Aorta (tissue), 5 donors: Measurements from ENCODE around the gene RBM19. TPM values are rescaled to one million over a fixed set of nuclear protein-coding genes. Genes with fewer than 3 reads are reported as not detected.
"Not testable (repeated sequence)": the region's sequence is repeated elsewhere in the genome, so short reads cannot be mapped to it uniquely, and the experiment has no call there.

ENCODE experiments used
- ATAC-seq: fragments of 200-7000 bp; cut with Tn5 transposase; one replicate; pipeline ENCODE4 v1.9.1; 2022; ENCODE audit warnings: moderate library complexity; ENCODE audit not compliant: low FRiP score
- DNase-seq, 2 donors: peaks; one replicate each; pipeline ENCODE4 v3.0.0-alpha.2; 2020
- H3K27ac ChIP-seq, 2 donors: one replicate each; pipeline ENCODE4 v1.5.1; 2013; ENCODE audit warnings: low read length in 2 of 2, mild to moderate bottlenecking in 2 of 2, moderate library complexity in 2 of 2, control low read depth in 1 of 2, inconsistent platforms in 1 of 2, low read depth in 1 of 2
- H3K27me3 ChIP-seq, 2 donors: one replicate each; pipeline ENCODE4 v1.6.1; 2013; ENCODE audit warnings: control low read depth in 1 of 2, low read length in 1 of 2, mild to moderate bottlenecking in 1 of 2, moderate library complexity in 1 of 2; ENCODE audit not compliant: insufficient read depth in 2 of 2, control insufficient read depth in 1 of 2
- H3K36me3 ChIP-seq, 2 donors: one replicate each; pipeline ENCODE4 v1.6.1; 2013; ENCODE audit warnings: control low read depth in 1 of 2, low read length in 1 of 2, mild to moderate bottlenecking in 1 of 2; ENCODE audit not compliant: insufficient read depth in 2 of 2, control insufficient read depth in 1 of 2
- H3K4me1 ChIP-seq, 2 donors: one replicate each; pipeline ENCODE4 v1.6.1; 2013; ENCODE audit warnings: low read length in 2 of 2, control low read depth in 1 of 2, mild to moderate bottlenecking in 1 of 2, moderate library complexity in 1 of 2; ENCODE audit not compliant: insufficient read depth in 2 of 2, control insufficient read depth in 1 of 2
- H3K4me3 ChIP-seq, 2 donors: one replicate each; pipeline ENCODE4 v1.5.1; 2013; ENCODE audit warnings: low read length in 2 of 2, control low read depth in 1 of 2, mild to moderate bottlenecking in 1 of 2
- H3K9me3 ChIP-seq: one replicate; pipeline ENCODE4 v1.6.1; 2013; ENCODE audit warnings: mild to moderate bottlenecking, low read length; ENCODE audit not compliant: control insufficient read depth
- WGBS, 2 donors: extraction: QIAGEN DNeasy Blood & Tissue Kit; methylation state at CpG; one replicate each; pipeline ENCODE4 v1.1.7; 2013; 5-methylcytosine and 5-hydroxymethylcytosine counted together
- intact Hi-C, 2 donors: fragments of 100-400 bp; cut with DNase I; formaldehyde crosslinking; loops; one replicate each; pipeline versions ENCODE4 v1.14.2 to v1.15.0; 2022
- polyA plus RNA-seq, 2 donors: library from polyadenylated mRNA; stranded (reverse); fragments of 200-250 nt; gene quantifications; one replicate each; pipeline ENCODE4 v1.2.3, GENCODE V29; 2013
- total RNA-seq, 2 donors: library from RNA; stranded (reverse); fragmentation: NEBNext Ultra II Directional; extraction: Animal tissue kit (Norgen Biotek cat#: 25700); gene quantifications; one replicate each; pipeline ENCODE4 v1.2.1, GENCODE V29; 2021
- donor health status: healthy with polysubstance abuse.
- donor health status: Bipolar disorder and iron deficiency.
- donor health status: DM: no; HTN: no; CAD: no.
- donor health status: DM: no; HTN: no; CAD: no.
- donor health status: DM: yes; HTN: yes; CAD: no.

Gene RBM19
- total and polyA plus RNA-seq, 4 donors = 5.6 to 31.8 (median 26.0) TPM

DNA sequence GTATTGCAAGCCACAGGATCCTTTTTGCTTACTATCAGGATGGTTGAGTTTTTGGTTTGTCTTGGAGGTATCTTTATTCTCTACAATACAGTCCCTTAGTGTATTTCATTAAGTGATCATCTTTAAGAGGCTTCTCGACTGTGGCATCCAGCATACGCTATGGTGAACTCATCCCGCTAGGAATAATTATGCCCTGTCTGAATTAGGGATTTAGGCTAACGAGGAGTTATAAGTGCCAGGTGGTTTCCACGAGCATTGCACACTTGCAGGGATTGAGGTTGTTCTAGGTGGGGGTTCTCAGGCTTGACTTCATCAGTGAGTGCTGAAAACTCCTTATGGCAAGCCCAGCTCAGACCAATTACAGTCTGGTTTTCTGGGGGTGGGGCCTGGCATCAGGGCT is 37.2 kb upstream of the RBM19 start:
- intact Hi-C loops = no loop called here
- H3K27ac ChIP-seq = no peak overlapping the region
- H3K4me3 ChIP-seq = no peak overlapping the region
- no peaks in the 10 kb centered on the region for H3K36me3 ChIP-seq
- no peaks in the 10 kb centered on the region for H3K27me3 ChIP-seq
- DNase-seq (no peak), ATAC-seq (no peak)
- no peaks in the 10 kb centered on the region for H3K9me3 ChIP-seq
- 76 to 79% methylated on average over 5 of the region's 5 CpGs for WGBS, 2 donors
- no peaks in the 10 kb centered on the region for H3K4me1 ChIP-seq

DNA sequence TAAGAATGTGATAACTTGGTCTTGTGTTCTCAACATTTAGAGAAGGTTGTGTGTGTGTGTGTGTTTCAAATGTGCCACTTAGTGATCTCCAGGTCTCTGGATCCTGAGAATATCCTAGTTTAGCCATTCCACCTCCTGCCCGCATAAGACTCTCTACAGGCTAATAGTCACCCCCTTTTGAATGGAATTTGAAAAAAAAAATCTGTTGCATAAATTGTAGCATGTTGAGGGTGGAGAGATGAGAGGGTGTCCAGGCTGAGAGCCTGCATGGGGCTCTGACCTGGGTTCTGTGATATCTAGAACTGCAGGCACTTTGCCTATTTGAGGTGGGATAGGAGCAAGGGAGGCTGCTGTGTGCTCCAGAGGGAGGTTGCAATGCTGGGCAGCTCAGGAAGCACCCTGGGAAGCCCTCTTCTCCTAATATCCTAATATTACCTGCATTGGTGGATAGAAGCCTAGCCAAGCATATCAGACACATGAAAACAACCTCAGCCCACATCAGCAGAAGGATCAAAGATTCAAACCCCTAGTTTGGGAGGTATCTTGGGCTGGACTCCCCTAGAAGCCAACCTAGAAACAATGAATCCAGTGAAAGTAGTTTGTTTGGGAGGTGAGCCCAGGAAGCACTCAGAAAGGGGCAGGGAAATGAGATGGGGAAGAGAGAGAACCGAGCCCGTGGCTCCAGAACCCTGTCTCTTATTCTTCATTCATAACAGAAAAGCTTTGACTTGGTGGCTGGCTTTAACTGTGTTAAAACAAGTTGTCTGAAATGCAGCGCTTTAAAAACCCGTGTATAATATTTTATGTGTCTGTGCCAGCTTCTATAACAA is 35.6 kb upstream of the RBM19 start:
- no peak for ATAC-seq
- no peaks in the 10 kb centered on the region for H3K27me3 ChIP-seq
- intact Hi-C loops = no loop called here
- H3K27ac ChIP-seq = no peak overlapping the region
- 60 to 63% methylated on average over 5 of the region's 5 CpGs for WGBS, 2 donors
- DNase-seq = no peak
- no peak overlapping the region for H3K4me3 ChIP-seq
- no peaks in the 10 kb centered on the region for H3K36me3 ChIP-seq
- H3K4me1 ChIP-seq = no peaks in the 10 kb centered on the region
- no peaks in the 10 kb centered on the region for H3K9me3 ChIP-seq

DNA sequence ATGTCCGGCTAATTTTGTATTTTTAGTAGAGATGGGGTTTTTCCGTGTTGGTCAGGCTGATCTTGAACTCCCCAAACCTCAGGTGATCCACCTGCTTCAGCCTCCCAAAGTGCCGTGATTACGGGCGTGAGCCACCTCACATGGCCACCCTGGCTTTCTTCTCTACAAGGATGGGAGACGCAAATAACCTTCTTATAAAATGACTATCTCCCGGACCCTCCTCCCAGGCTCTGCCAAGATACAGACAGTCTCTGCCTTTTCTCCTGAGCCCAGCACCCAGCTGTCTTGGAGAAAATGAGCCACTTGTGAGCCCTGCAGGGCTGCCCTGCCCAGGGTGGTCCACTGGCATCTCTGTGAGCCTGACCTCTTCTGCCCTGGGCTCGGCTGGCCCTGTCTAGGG is 34.7 kb upstream of the RBM19 start:
- Histone ChIP-seq H3K4me3 (no peak overlapping the region), H3K36me3 (no peaks in the 10 kb centered on the region), H3K27me3 (no peaks in the 10 kb centered on the region), H3K27ac (no peak overlapping the region), H3K4me1 (no peaks in the 10 kb centered on the region), H3K9me3 (no peaks in the 10 kb centered on the region)
- DNase-seq = no peak
- ATAC-seq = no peak
- intact Hi-C loops = no loop called here
- 71 to 86% methylated on average over 8 of the region's 8 CpGs for WGBS, 2 donors

DNA sequence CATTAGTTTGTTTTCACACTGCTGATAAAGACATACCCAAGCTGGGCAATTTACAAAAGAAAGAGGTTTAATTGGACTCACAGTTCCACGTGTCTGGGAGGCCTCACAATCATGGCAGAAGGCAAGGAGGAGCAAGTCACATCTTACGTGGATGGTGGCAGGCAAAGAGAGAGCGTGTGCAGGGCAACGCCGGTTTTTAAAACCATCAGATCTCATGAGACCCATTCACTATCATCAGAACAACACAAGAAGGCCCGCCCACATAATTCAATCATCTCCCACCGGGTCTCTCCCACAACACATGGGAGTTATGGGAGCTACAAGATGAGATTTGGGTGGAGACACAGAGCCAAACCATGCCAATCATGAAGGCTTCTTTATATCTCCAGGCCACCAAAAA is 34.1 kb upstream of the RBM19 start:
- H3K27ac ChIP-seq, ATAC-seq, intact Hi-C loops, H3K9me3 ChIP-seq, H3K4me1 ChIP-seq, H3K36me3 ChIP-seq, H3K27me3 ChIP-seq, H3K4me3 ChIP-seq, DNase-seq: not testable (repeated sequence)
- 60 to 61% methylated on average over 7 of the region's 7 CpGs for WGBS, 2 donors

DNA sequence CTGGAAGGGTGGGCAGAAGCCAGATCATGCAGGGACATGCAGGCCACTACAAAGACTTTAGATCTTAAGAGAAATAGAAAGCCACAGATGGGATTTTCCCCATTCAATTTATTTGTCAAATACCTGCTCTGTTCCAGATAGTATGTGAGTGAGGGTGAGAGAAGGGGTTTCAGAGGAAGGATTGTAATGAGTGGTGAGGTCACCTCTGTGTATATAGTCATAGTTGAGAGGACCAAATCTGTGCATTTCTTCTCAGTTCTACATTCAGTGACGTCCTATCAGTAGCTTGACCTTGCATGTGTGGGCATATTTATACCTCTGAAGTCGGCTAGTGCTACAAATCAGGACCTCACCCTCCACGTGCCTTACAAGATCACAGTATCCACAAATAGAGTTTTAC is 31.2 kb upstream of the RBM19 start:
- H3K36me3 ChIP-seq = no peaks in the 10 kb centered on the region
- H3K4me3 ChIP-seq = no peak overlapping the region
- ATAC-seq (no peak), DNase-seq (no peak)
- no peaks in the 10 kb centered on the region for H3K4me1 ChIP-seq
- H3K9me3 ChIP-seq = no peaks in the 10 kb centered on the region
- H3K27me3 ChIP-seq = peaks cover 0 to under 1% of the 10 kb centered on the region in 2 donors
- H3K27ac ChIP-seq = no peak overlapping the region
- intact Hi-C loops = no loop called here
- WGBS, 2 donors = 25 to 28% methylated on average over 3 of the region's 3 CpGs

DNA sequence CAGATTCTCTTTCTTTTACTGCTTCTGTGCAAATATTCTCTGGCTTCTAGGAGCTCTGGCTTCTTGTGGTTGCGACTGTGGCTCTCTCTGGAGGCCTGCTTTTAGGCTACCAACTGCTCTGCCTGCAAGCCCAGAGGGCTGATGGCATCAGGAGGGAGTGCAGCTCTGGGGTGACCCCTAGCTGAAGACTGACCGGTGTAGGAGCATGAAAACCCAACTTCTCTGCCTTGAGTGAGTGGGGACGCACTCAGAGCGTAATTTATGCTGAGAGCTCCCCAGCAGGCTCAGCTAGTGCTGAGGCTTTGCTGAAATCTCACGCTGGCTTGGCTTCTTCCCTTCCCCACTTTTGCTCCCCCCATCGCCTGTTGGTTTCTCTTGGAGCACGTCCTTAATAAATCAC is 29.9 kb upstream of the RBM19 start:
- Histone ChIP-seq H3K27me3 (peaks cover 0 to 2% of the 10 kb centered on the region in 2 donors), H3K27ac (no peak overlapping the region), H3K9me3 (no peaks in the 10 kb centered on the region), H3K4me3 (no peak overlapping the region), H3K36me3 (no peaks in the 10 kb centered on the region), H3K4me1 (no peaks in the 10 kb centered on the region)
- ATAC-seq (no peak), DNase-seq (no peak)
- intact Hi-C loops = no loop called here
- 15 to 16% methylated on average over 7 of the region's 7 CpGs for WGBS, 2 donors

DNA sequence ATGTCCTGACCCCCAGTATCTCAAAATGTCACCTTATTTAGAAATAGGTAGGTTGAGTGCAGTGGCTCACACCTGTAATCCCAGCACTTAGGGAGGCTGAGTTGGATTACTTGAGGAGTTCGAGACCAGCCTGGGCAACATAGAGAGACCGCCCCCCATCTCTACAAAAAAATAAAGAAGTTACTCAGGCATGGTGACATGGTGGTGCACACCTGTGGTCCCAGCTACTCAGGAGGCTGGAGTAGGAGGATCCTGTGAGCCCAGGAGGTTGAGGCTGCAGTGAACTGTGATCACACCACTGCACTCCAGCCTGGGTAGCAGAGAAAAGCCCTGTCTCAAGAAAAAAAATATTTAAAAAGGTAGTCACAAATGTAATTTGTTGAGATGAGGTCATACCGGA is 27.9 kb upstream of the RBM19 start:
- ATAC-seq = no peak
- Histone ChIP-seq H3K9me3 (no peaks in the 10 kb centered on the region), H3K36me3 (no peaks in the 10 kb centered on the region), H3K4me1 (no peaks in the 10 kb centered on the region), H3K4me3 (no peak overlapping the region), H3K27me3 (peaks cover 0 to 2% of the 10 kb centered on the region in 2 donors), H3K27ac (no peak overlapping the region)
- WGBS, 2 donors = 86 to 88% methylated on average over 3 of the region's 3 CpGs
- intact Hi-C loops = no loop called here
- no peak for DNase-seq

DNA sequence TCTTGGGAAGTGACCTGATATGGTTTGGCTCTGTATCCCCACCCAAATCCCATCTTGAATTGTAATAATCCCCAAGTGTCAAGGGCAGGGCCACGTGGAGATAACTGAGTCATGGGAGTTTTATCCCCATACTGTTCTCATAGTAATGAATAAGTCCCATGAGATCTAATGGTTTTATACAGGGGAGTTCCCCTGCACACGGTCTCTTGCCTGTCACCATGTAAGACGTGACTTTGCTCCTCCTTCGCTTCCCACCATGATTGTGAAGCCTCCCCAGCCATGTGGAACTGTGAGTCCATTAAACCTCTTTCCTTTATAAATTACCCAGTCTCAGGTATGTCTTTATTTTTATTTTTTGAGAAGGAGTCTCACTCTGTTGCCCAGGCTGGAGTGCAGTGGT is 26.6 kb upstream of the RBM19 start:
- WGBS, 2 donors = 64 to 65% methylated on average over 4 of the region's 4 CpGs
- H3K27me3 ChIP-seq = not testable (repeated sequence)

More for the DNA sequence above, 26.6 kb upstream of the RBM19 start:
- H3K9me3 ChIP-seq, H3K27ac ChIP-seq, intact Hi-C loops, ATAC-seq, H3K36me3 ChIP-seq, H3K4me1 ChIP-seq, DNase-seq, H3K4me3 ChIP-seq: not testable (repeated sequence)
